Liver (tissue), 9 donors: ENCODE results near the gene ACSBG1. TPM values are rescaled to one million over a fixed set of nuclear protein-coding genes. Genes with fewer than 3 reads are reported as not detected.
A peak's percentile ranks its signal among the peaks of the same experiment; 100 is the strongest.

ENCODE experiments used
- DNase-seq: peaks from one replicate; pipeline ENCODE4 v3.0.0-alpha.2; 2017; ENCODE audit warnings: low spot score
- H3K27ac ChIP-seq, 2 donors: one replicate each; pipeline ENCODE4 v1.7.0; 2013; ENCODE audit warnings: inconsistent platforms in 2 of 2, low read length in 2 of 2, control low read depth in 1 of 2, low read depth in 1 of 2, mild to moderate bottlenecking in 1 of 2
- H3K27me3 ChIP-seq, 4 donors: one replicate each; pipeline versions ENCODE4 v1.6.1 to v1.7.0; 2013; ENCODE audit warnings: low read length in 3 of 4, inconsistent platforms in 1 of 4, mild to moderate bottlenecking in 1 of 4, moderate library complexity in 1 of 4; ENCODE audit not compliant: control insufficient read depth in 4 of 4, insufficient read depth in 4 of 4
- H3K36me3 ChIP-seq, 4 donors: one replicate each; pipeline versions ENCODE4 v1.6.1 to v1.7.0; 2013; ENCODE audit warnings: low read length in 3 of 4, mild to moderate bottlenecking in 3 of 4, low read depth in 1 of 4, moderate library complexity in 1 of 4; ENCODE audit not compliant: control insufficient read depth in 4 of 4, insufficient read depth in 3 of 4
- H3K4me1 ChIP-seq, 4 donors: one replicate each; pipeline versions ENCODE4 v1.6.1 to v1.7.0; 2013; ENCODE audit warnings: low read length in 3 of 4, mild to moderate bottlenecking in 3 of 4, moderate library complexity in 1 of 4; ENCODE audit not compliant: control insufficient read depth in 4 of 4, insufficient read depth in 4 of 4
- H3K4me3 ChIP-seq, 3 donors: one replicate each; pipeline versions ENCODE4 v1.6.1 to v1.7.0; 2013; ENCODE audit warnings: low read length in 3 of 3, control low read depth in 1 of 3, low read depth in 1 of 3, mild to moderate bottlenecking in 1 of 3
- H3K9ac ChIP-seq, 2 donors: one replicate each; pipeline ENCODE4 v1.7.0; 2013; ENCODE audit warnings: low read length in 2 of 2, mild to moderate bottlenecking in 2 of 2, moderate library complexity in 2 of 2, control low read depth in 1 of 2, low read depth in 1 of 2
- H3K9me3 ChIP-seq, 4 donors: one replicate each; pipeline versions ENCODE4 v1.6.1 to v1.7.0; 2013; ENCODE audit warnings: low read length in 3 of 4; ENCODE audit not compliant: control insufficient read depth in 4 of 4
- ATF3 ChIP-seq: IDR thresholded peaks from 2 replicates; pipeline ENCODE4 v1.6.1; 2016; ENCODE audit warnings: antibody characterized with exemption
- FOXA1 ChIP-seq: IDR thresholded peaks from 2 replicates; pipeline ENCODE4 v1.6.1; 2016; ENCODE audit warnings: antibody characterized with exemption
- FOXA2 ChIP-seq: IDR thresholded peaks from 2 replicates; pipeline ENCODE4 v1.6.1; 2016; ENCODE audit warnings: antibody characterized with exemption
- GABPA ChIP-seq, 2 donors: IDR thresholded peaks in 1 of 2; conservative IDR thresholded peaks in 1 of 2; 2 replicates each; pipeline ENCODE4 v1.6.1; 2016; ENCODE audit warnings: antibody characterized with exemption in 2 of 2, mild to moderate bottlenecking in 1 of 2, moderate library complexity in 1 of 2
- HNF4A ChIP-seq, 2 donors: conservative IDR thresholded peaks; 2 replicates each; pipeline ENCODE4 v1.6.1; 2016; ENCODE audit warnings: antibody characterized with exemption in 2 of 2, mild to moderate bottlenecking in 2 of 2
- HNF4G ChIP-seq: IDR thresholded peaks from 2 replicates; pipeline ENCODE4 v1.6.1; 2016; ENCODE audit warnings: antibody characterized with exemption
- JUND ChIP-seq, 2 donors: IDR thresholded peaks; 2 replicates each; pipeline ENCODE4 v1.6.1; 2016; ENCODE audit warnings: antibody characterized with exemption in 2 of 2
- MAX ChIP-seq: IDR thresholded peaks from 2 replicates; pipeline ENCODE4 v1.6.1; 2016; ENCODE audit warnings: antibody characterized with exemption
- NR2F2 ChIP-seq: IDR thresholded peaks from 2 replicates; pipeline ENCODE4 v1.6.1; 2016; ENCODE audit warnings: antibody characterized with exemption
- RAD21 ChIP-seq, 2 donors: IDR thresholded peaks; 2 replicates each; pipeline ENCODE4 v1.6.1; 2016; ENCODE audit warnings: antibody characterized with exemption in 2 of 2, mild to moderate bottlenecking in 2 of 2
- REST ChIP-seq: IDR thresholded peaks from 2 replicates; pipeline ENCODE4 v1.6.1; 2016; ENCODE audit warnings: antibody characterized with exemption, mild to moderate bottlenecking
- RXRA ChIP-seq, 2 donors: IDR thresholded peaks; 2 replicates each; pipeline ENCODE4 v1.6.1; 2017 to 2018; ENCODE audit warnings: antibody characterized with exemption in 2 of 2, mild to moderate bottlenecking in 1 of 2
- SP1 ChIP-seq: IDR thresholded peaks from 2 replicates; pipeline ENCODE4 v1.6.1; 2018; ENCODE audit warnings: antibody characterized with exemption, mild to moderate bottlenecking
- TAF1 ChIP-seq: conservative IDR thresholded peaks from 2 replicates; pipeline ENCODE4 v1.6.1; 2016; ENCODE audit warnings: antibody characterized with exemption, mild to moderate bottlenecking
- YY1 ChIP-seq: IDR thresholded peaks from 2 replicates; pipeline ENCODE4 v1.6.1; 2016; ENCODE audit warnings: antibody characterized with exemption, mild to moderate bottlenecking
- ZBTB33 ChIP-seq: IDR thresholded peaks from 2 replicates; pipeline ENCODE4 v1.6.1; 2016; ENCODE audit warnings: antibody characterized with exemption
- WGBS: extraction: QIAGEN DNeasy Blood & Tissue Kit; methylation state at CpG from one replicate; pipeline ENCODE4 v1.1.7; 2013; 5-methylcytosine and 5-hydroxymethylcytosine counted together
- polyA plus RNA-seq, 2 donors: library from polyadenylated mRNA; stranded (reverse) in 1 of 2; unstranded in 1 of 2; fragments of 200-250 nt in 1 of 2; fragments of >200 nt in 1 of 2; fragmentation: Nextera tagmentation in 1 of 2; extraction: Ambion mirVana in 1 of 2; gene quantifications; one replicate each; pipeline versions ENCODE4 v1.2.1 to v1.2.3, GENCODE V29; 2013 to 2015
- total RNA-seq, 2 donors: library from RNA; depleted of rRNA; stranded (reverse); fragments of >200 nt; gene quantifications; one replicate each; pipeline ENCODE4 v1.2.3, GENCODE V29; 2014
- TF ChIP-seq, protein P1 (sequence below): fragments of 150-350 bp; IDR thresholded peaks from 2 replicates; pipeline ENCODE4 v1.5.1; 2017; ENCODE audit warnings: improper control_type of control experiment, low read depth, low read length; ENCODE audit not compliant: missing input control
- donor health status: healthy.
- donor health status: healthy.
- donor health status: healthy.
- donor health status: healthy.
- donor health status: healthy.

ACSBG1 gene
- total and polyA plus RNA-seq, 4 donors, result under 0.01 to 3.8 (median 0.15) TPM

DNA sequence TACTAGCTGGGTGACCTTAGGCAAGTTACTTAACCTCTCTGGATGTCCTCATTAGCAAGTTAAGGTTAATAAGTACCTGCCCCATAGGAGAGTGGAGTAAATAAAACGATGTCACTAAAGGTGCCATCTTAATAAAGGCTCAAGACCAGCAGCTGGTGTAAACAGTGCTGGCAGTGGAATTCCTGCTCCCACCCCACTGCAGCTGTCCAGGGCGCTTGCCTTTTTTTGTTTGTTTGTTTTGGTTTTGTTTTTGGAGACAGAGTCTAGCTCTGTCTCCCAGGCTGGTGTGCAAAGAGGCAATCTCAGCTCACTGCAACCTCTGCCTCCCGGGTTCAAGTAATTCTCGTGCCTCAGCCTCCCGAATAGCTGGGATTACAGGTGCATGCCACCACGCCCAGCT, 56.3 kb downstream of the ACSBG1 start:
- no peaks in the 10 kb centered on the region for H3K36me3 ChIP-seq
- no peaks in the 10 kb centered on the region for H3K27me3 ChIP-seq
- TF ChIP-seq NR2F2 (no peak), ZBTB33 (no peak), HNF4A (conservative IDR thresholded peaks at IDR 0.05) (no peak), ATF3 (no peak), YY1 (no peak), FOXA1 (no peak), SP1 (no peak), JUND (IDR thresholded peaks at IDR 0.05) (no peak), MAX (no peak), REST (no peak), RXRA (IDR thresholded peaks at IDR 0.05) (no peak), FOXA2 (no peak), TAF1 (no peak), GABPA (IDR thresholded peaks at IDR 0.05 in 1 of 2, conservative IDR thresholded peaks at IDR 0.05 in 1 of 2) (no peak), RAD21 (IDR thresholded peaks at IDR 0.05) (no peak), HNF4G (no peak)
- TF ChIP-seq, protein P1, sequence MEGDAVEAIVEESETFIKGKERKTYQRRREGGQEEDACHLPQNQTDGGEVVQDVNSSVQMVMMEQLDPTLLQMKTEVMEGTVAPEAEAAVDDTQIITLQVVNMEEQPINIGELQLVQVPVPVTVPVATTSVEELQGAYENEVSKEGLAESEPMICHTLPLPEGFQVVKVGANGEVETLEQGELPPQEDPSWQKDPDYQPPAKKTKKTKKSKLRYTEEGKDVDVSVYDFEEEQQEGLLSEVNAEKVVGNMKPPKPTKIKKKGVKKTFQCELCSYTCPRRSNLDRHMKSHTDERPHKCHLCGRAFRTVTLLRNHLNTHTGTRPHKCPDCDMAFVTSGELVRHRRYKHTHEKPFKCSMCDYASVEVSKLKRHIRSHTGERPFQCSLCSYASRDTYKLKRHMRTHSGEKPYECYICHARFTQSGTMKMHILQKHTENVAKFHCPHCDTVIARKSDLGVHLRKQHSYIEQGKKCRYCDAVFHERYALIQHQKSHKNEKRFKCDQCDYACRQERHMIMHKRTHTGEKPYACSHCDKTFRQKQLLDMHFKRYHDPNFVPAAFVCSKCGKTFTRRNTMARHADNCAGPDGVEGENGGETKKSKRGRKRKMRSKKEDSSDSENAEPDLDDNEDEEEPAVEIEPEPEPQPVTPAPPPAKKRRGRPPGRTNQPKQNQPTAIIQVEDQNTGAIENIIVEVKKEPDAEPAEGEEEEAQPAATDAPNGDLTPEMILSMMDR, result no peak
- no peak for DNase-seq
- no peak overlapping the region for H3K4me3 ChIP-seq
- 81% methylated on average over 6 of the region's 6 CpGs for WGBS
- H3K4me1 ChIP-seq, result no peaks in the 10 kb centered on the region
- no peak overlapping the region for H3K9ac ChIP-seq
- H3K27ac ChIP-seq, result no peak overlapping the region
- H3K9me3 ChIP-seq, result no peaks in the 10 kb centered on the region

- H3K9ac ChIP-seq, result no peak overlapping the region
- no peak overlapping the region for H3K4me3 ChIP-seq
- 31% methylated on average over 12 of the region's 12 CpGs for WGBS
- TF ChIP-seq HNF4G (no peak), RAD21 (IDR thresholded peaks at IDR 0.05) (peak; percentile 59 to 68), ZBTB33 (no peak), SP1 (no peak)
- TF ChIP-seq, protein P1, result peak; percentile 38
- peak; percentile 50 for DNase-seq
- H3K27me3 ChIP-seq, result no peaks in the 10 kb centered on the region
- H3K9me3 ChIP-seq, result no peaks in the 10 kb centered on the region
- peaks cover 0 to 3% (median 1%) of the 10 kb centered on the region in 4 donors for H3K36me3 ChIP-seq
- H3K4me1 ChIP-seq, result no peaks in the 10 kb centered on the region
- H3K27ac ChIP-seq, result no peak overlapping the region
These were observed 56.9 kb downstream of the ACSBG1 start for GRCh38 chr15:78177447-78177873.
